Naive thymus-derived CD4-positive, alpha-beta T cell (primary cell): ENCODE data around the gene SMARCAD1. TPM values are rescaled to one million over a fixed set of nuclear protein-coding genes. Genes with fewer than 3 reads are reported as not detected.

Experiments used
- ATAC-seq: fragments of 150-1000 bp; cut with Tn5 transposase; 2 replicates; pipeline ENCODE4 v1.10.0; 2021; ENCODE audit warnings: mild to moderate bottlenecking, moderate library complexity
- CTCF ChIA-PET: fragments of 350-600 bp; sonication (Branson Sonifier 250); formaldehyde crosslinking; loops from one replicate; lab custom pipeline; 2021; ENCODE audit warnings: antibody characterized with exemption; lab: Charles Lee
- POLR2A ChIA-PET: fragments of 350-600 bp; sonication (Branson Sonifier 250); formaldehyde crosslinking; loops from one replicate; lab custom pipeline; 2021; ENCODE audit warnings: antibody characterized with exemption, inconsistent platforms; lab: Charles Lee
- DNase-seq, 9 donors: peaks; one replicate each; pipeline versions ENCODE4 v3.0.0 to v3.0.0-alpha.2; 2020 to 2022; ENCODE audit warnings: mixed read lengths in 1 of 9
- H3K27ac ChIP-seq: one replicate; pipeline ENCODE4 v1.7.0; 2013; ENCODE audit warnings: mild to moderate bottlenecking, low read depth, low read length, moderate library complexity
- H3K27me3 ChIP-seq, 2 donors: one replicate each; pipeline ENCODE4 v1.7.0; 2013; ENCODE audit warnings: low read length in 2 of 2, mild to moderate bottlenecking in 2 of 2, moderate library complexity in 2 of 2; ENCODE audit not compliant: control insufficient read depth in 2 of 2, insufficient read depth in 2 of 2
- H3K36me3 ChIP-seq, 3 experiments: 1 replicate in 2 of 3; 2 replicates in 1 of 3; pipeline ENCODE4 v1.7.0; 2013; ENCODE audit warnings: low read length in 3 of 3, mild to moderate bottlenecking in 3 of 3, moderate library complexity in 1 of 3; ENCODE audit not compliant: insufficient read depth in 3 of 3, control insufficient read depth in 2 of 3
- H3K4me1 ChIP-seq, 2 donors: one replicate each; pipeline ENCODE4 v1.7.0; 2013; ENCODE audit warnings: low read length in 2 of 2, mild to moderate bottlenecking in 2 of 2, moderate library complexity in 1 of 2; ENCODE audit not compliant: control insufficient read depth in 2 of 2, insufficient read depth in 2 of 2
- H3K4me3 ChIP-seq: 2 replicates; pipeline ENCODE4 v1.7.0; 2013; ENCODE audit warnings: mild to moderate bottlenecking, low read length
- H3K9me3 ChIP-seq, 3 experiments: 1 replicate in 2 of 3; 2 replicates in 1 of 3; pipeline ENCODE4 v1.7.0; 2013; ENCODE audit warnings: low read length in 3 of 3; ENCODE audit not compliant: control insufficient read depth in 2 of 3
- H3K27ac Mint-ChIP-seq, 9 donors: one replicate each; pipeline ENCODE4 v1.8.0; 2020 to 2022; ENCODE audit warnings: mixed read lengths in 9 of 9, mild to moderate bottlenecking in 8 of 9, moderate library complexity in 5 of 9, inconsistent platforms in 2 of 9
- H3K27me3 Mint-ChIP-seq, 5 donors: one replicate each; pipeline ENCODE4 v1.8.0; 2021 to 2022; ENCODE audit warnings: mixed read lengths in 5 of 5, mild to moderate bottlenecking in 1 of 5
- H3K36me3 Mint-ChIP-seq, 5 donors: one replicate each; pipeline ENCODE4 v1.8.0; 2020 to 2022; ENCODE audit warnings: mixed read lengths in 5 of 5, mild to moderate bottlenecking in 3 of 5, inconsistent platforms in 1 of 5
- H3K4me1 Mint-ChIP-seq, 7 donors: one replicate each; pipeline ENCODE4 v1.8.0; 2020 to 2022; ENCODE audit warnings: mixed read lengths in 7 of 7, mild to moderate bottlenecking in 3 of 7, inconsistent platforms in 1 of 7
- H3K4me3 Mint-ChIP-seq, 10 donors: one replicate each; pipeline ENCODE4 v1.8.0; 2020 to 2022; ENCODE audit warnings: mild to moderate bottlenecking in 10 of 10, mixed read lengths in 10 of 10, moderate library complexity in 6 of 10, inconsistent platforms in 2 of 10
- H3K9me3 Mint-ChIP-seq, 11 donors: one replicate each; pipeline ENCODE4 v1.8.0; 2020 to 2022; ENCODE audit warnings: mixed read lengths in 11 of 11, mild to moderate bottlenecking in 4 of 11, inconsistent platforms in 1 of 11, moderate library complexity in 1 of 11
- intact Hi-C, 2 donors: fragments of 100-400 bp; cut with micrococcal nuclease; formaldehyde crosslinking; loops; one replicate each; pipeline ENCODE4 v1.15.1; 2023
- polyA plus RNA-seq, 2 donors: library from polyadenylated mRNA; unstranded; fragments of 300-500 nt; fragmentation: Illumina TruSeq; gene quantifications; one replicate each; pipeline ENCODE4 v1.2.3, GENCODE V29; 2021
- total RNA-seq, 6 experiments: library from RNA in 5 of 6; stranded (reverse) in 5 of 6; gene quantifications; 1 replicate in 5 of 6; 2 replicates in 1 of 6; pipeline ENCODE4 v1.2.3 and lab custom pipeline; 2021 to 2026

SMARCAD1 gene
- total and polyA plus RNA-seq, 7 experiments from 2014 or later: 12.6 to 34.2 (median 16.8) TPM

DNA sequence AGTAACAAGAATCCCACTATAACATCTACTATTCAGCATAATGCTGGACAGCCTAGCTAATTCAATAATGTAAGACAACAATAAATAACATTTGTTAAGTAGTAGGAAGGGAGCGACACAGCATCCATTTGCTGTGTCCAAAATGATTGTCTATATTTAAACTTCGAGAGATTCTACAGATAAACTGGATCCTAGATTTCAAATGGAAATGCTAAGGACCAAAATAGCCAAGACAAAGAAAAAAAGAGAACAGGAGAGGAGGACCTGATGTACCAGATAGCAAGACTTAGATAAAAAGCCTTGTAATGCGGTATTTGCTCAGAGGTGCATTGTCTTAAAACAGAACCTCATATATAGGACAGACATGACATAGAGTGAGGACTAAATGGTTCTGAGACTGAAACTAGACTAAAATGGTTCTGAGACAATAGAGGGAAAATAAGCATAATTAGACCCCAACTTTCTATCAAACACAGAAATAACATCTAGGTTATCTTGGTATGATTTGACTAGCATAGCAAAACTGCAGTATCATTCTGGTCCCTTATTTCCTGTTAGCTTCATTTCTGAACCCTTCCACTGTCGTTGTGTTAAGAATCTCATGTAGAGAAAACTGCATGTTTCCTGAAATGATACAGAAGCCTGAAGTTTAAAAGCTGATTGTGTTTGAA lies 131.2 kb downstream of the SMARCAD1 start:
- peak overlapping the region; percentile 6 to 91 (median 80) for H3K27ac Mint-ChIP-seq
- peak overlapping the region; percentile 11 to 89 (median 80) for H3K4me3 Mint-ChIP-seq
- H3K4me1 Mint-ChIP-seq: peaks cover 0 to 24% (median 20%) of the 10 kb centered on the region in 7 donors
- Histone ChIP-seq H3K27ac (peak overlapping the region; percentile 5), H3K27me3 (no peaks in the 10 kb centered on the region), H3K4me3 (peak overlapping the region; percentile 31), H3K9me3 (no peaks in the 10 kb centered on the region), H3K4me1 (no peaks in the 10 kb centered on the region), H3K36me3 (no peaks in the 10 kb centered on the region)
- no peaks in the 10 kb centered on the region for H3K36me3 Mint-ChIP-seq
- ChIA-PET POLR2A (no interaction called here), CTCF (no interaction called here)
- intact Hi-C loops: no loop called here
- peak; percentile 38 for ATAC-seq
- H3K27me3 Mint-ChIP-seq: no peaks in the 10 kb centered on the region
- peak in 1 of 9 donors; percentile 8 for DNase-seq
- no peaks in the 10 kb centered on the region for H3K9me3 Mint-ChIP-seq

DNA sequence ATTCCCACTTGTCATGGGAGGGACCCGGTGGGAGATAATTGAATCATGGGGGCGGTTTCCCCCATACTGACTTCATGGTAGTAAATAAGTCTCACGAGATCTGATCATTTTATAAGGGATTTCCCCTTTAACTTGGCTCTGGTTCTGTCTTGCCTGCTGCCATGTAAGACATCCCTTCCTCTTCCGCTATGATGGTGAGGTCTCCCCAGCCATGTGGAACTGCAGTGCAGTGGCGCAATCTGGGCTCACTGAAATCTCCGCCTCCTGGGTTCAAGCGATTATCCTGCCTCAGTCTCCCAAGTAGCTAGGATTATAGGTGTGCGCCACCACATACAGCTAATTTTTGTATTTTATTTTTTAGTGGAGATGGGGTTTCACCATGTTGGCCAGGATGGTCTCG lies 132.1 kb downstream of the SMARCAD1 start:
- intact Hi-C loops: no loop called here
- Mint-ChIP-seq H3K4me3 (peak overlapping the region in 9 of 10 donors; percentile 61 to 89 (median 82)), H3K36me3 (no peaks in the 10 kb centered on the region), H3K9me3 (no peaks in the 10 kb centered on the region), H3K27ac (peak overlapping the region in 8 of 9 donors; percentile 3 to 91 (median 75)), H3K27me3 (no peaks in the 10 kb centered on the region), H3K4me1 (peaks cover 0 to 24% (median 20%) of the 10 kb centered on the region in 7 donors)
- peak; percentile 57 for ATAC-seq
- no peaks in the 10 kb centered on the region for H3K36me3 ChIP-seq
- H3K9me3 ChIP-seq: no peaks in the 10 kb centered on the region
- H3K4me1 ChIP-seq: no peaks in the 10 kb centered on the region
- ChIA-PET CTCF (no interaction called here), POLR2A (no interaction called here)
- peak overlapping the region; percentile 31 for H3K4me3 ChIP-seq
- no peaks in the 10 kb centered on the region for H3K27me3 ChIP-seq
- DNase-seq: no peak
- H3K27ac ChIP-seq: no peak overlapping the region

Other genes with a start within 250 kb of the SMARCAD1 start
- gene HPGDS, start 135.0 kb downstream of the SMARCAD1 start, total RNA-seq: 1 to 10 TPM in 1 of 5 experiments, under 1 TPM in 1, not detected in 3; 0.72 to 2.3 TPM
- not detected for gene HPGDS, start 135.0 kb downstream of the SMARCAD1 start, polyA plus RNA-seq
- 10 to 100 TPM; 14.4 to 61.7 (median 31.4) TPM for gene PDLIM5, start 244.1 kb downstream of the SMARCAD1 start, total RNA-seq
- gene PDLIM5, start 244.1 kb downstream of the SMARCAD1 start, polyA plus RNA-seq: 10 to 100 TPM; 38.1 to 42.0 TPM